GM23338 (cell line): ENCODE results near the gene KCNIP3. TPM values are rescaled to one million over a fixed set of nuclear protein-coding genes. Genes with fewer than 3 reads are reported as not detected.

Experiments
- ATAC-seq: fragments of 200-7000 bp; cut with Tn5 transposase; 3 replicates; pipeline ENCODE4 v1.9.1; 2020
- DNase-seq: peaks from one replicate; pipeline ENCODE4 v3.0.0-alpha.2; 2015; ENCODE audit warnings: low spot score
- H2AFZ ChIP-seq: fragments of 200-600 bp; sonication (generic); 2 replicates; pipeline ENCODE4 v1.8.0; 2016; ENCODE audit warnings: antibody characterized with exemption, mild to moderate bottlenecking, moderate library complexity
- H3F3A ChIP-seq: fragments of 200-600 bp; sonication (generic); replicated peaks from 2 replicates; pipeline ENCODE4 v1.8.0; 2017; ENCODE audit warnings: antibody characterized with exemption, mixed run types, low read depth
- H3K27ac ChIP-seq: fragments of 200-600 bp; sonication (generic); 2 replicates; pipeline ENCODE4 v1.6.1; 2016; ENCODE audit warnings: low read depth
- H3K27me3 ChIP-seq: fragments of 200-600 bp; sonication (generic); 2 replicates; pipeline ENCODE4 v1.8.0; 2016; ENCODE audit warnings: mild to moderate bottlenecking, mixed run types, moderate library complexity; ENCODE audit not compliant: insufficient read depth
- H3K36me3 ChIP-seq: fragments of 200-600 bp; sonication (generic); 2 replicates; pipeline ENCODE4 v1.8.0; 2016; ENCODE audit warnings: mild to moderate bottlenecking; ENCODE audit not compliant: insufficient read depth
- H3K4me1 ChIP-seq: fragments of 200-600 bp; sonication (generic); 2 replicates; pipeline ENCODE4 v1.8.0; 2016; ENCODE audit warnings: mild to moderate bottlenecking, moderate library complexity; ENCODE audit not compliant: insufficient read depth
- H3K4me2 ChIP-seq: fragments of 200-600 bp; sonication (generic); 2 replicates; pipeline ENCODE4 v1.7.1; 2017; ENCODE audit warnings: mixed run types
- H3K4me3 ChIP-seq: fragments of 200-600 bp; sonication (generic); 2 replicates; pipeline ENCODE4 v1.6.1; 2016; ENCODE audit warnings: mixed run types
- H3K79me2 ChIP-seq: fragments of 200-600 bp; sonication (generic); replicated peaks from 2 replicates; pipeline ENCODE4 v1.8.0; 2017; ENCODE audit warnings: mild to moderate bottlenecking; ENCODE audit not compliant: insufficient read depth
- H3K9me2 ChIP-seq: fragments of 200-600 bp; sonication (generic); 2 replicates; pipeline ENCODE4 v1.8.0; 2017; ENCODE audit not compliant: insufficient read depth
- H4K20me1 ChIP-seq: fragments of 200-600 bp; sonication (generic); replicated peaks from 2 replicates; pipeline ENCODE4 v1.8.0; 2017; ENCODE audit warnings: mild to moderate bottlenecking; ENCODE audit not compliant: insufficient read depth
- H3K27ac Mint-ChIP-seq: 2 replicates; pipeline ENCODE4 v1.8.0; 2020; ENCODE audit warnings: inconsistent platforms, mild to moderate bottlenecking, moderate library complexity, mixed read lengths
- H3K27me3 Mint-ChIP-seq: 3 replicates; pipeline ENCODE4 v1.8.0; 2022; ENCODE audit warnings: low read depth, mild to moderate bottlenecking, moderate library complexity, mixed read lengths, inconsistent platforms; ENCODE audit not compliant: insufficient read depth, poor library complexity
- H3K36me3 Mint-ChIP-seq: 3 replicates; pipeline ENCODE4 v1.8.0; 2021; ENCODE audit warnings: low read depth, mild to moderate bottlenecking, inconsistent platforms, moderate library complexity, mixed read lengths
- H3K4me1 Mint-ChIP-seq: 3 replicates; pipeline ENCODE4 v1.8.0; 2020; ENCODE audit warnings: mild to moderate bottlenecking, inconsistent platforms, mixed read lengths
- H3K4me3 Mint-ChIP-seq: 3 replicates; pipeline ENCODE4 v1.8.0; 2021; ENCODE audit warnings: moderate library complexity, mild to moderate bottlenecking, inconsistent platforms, mixed read lengths
- H3K9me3 Mint-ChIP-seq: 3 replicates; pipeline ENCODE4 v1.8.0; 2020; ENCODE audit warnings: moderate library complexity, mild to moderate bottlenecking, inconsistent platforms, mixed read lengths
- CREB1 ChIP-seq: fragments of 250-450 bp; sonication (Bioruptor Pico); IDR thresholded peaks from 2 replicates; pipeline ENCODE4 v1.5.0; 2020; ENCODE audit warnings: low read depth, mild to moderate bottlenecking, moderate library complexity
- NANOG ChIP-seq: IDR thresholded peaks from 2 replicates; pipeline ENCODE4 v1.6.1; 2016; ENCODE audit warnings: antibody characterized with exemption, borderline replicate concordance
- ZNF114 ChIP-seq: fragments of 250-450 bp; sonication (Bioruptor Pico); IDR thresholded peaks from 2 replicates; pipeline ENCODE4 v1.5.0; 2020; ENCODE audit warnings: mild to moderate bottlenecking, moderate library complexity
- polyA plus RNA-seq: library from polyadenylated mRNA; unstranded; fragments of >200 nt; fragmentation: Nextera tagmentation; extraction: Ambion mirVana; gene quantifications from 2 replicates; pipeline ENCODE4 v1.2.1, GENCODE V29; 2016
- total RNA-seq: library from RNA; depleted of rRNA; stranded (reverse); fragments of >200 nt; shearing (Covaris generic); gene quantifications from 2 replicates; pipeline ENCODE4 v1.2.3, GENCODE V29; 2014
- TF ChIP-seq, protein P1 (sequence below), 2 experiments: fragments of 200-600 bp in 1 of 2; sonication (generic) in 1 of 2; conservative IDR thresholded peaks; 2 replicates each; pipeline versions ENCODE4 v1.5.1 to v1.6.1; 2016 to 2017; ENCODE audit warnings: antibody characterized with exemption in 2 of 2, low read depth in 2 of 2, mild to moderate bottlenecking in 2 of 2, moderate library complexity in 1 of 2
- TF ChIP-seq, protein P2 (sequence below): IDR thresholded peaks from 2 replicates; pipeline ENCODE4 v1.6.1; 2016; ENCODE audit warnings: antibody characterized with exemption

The KCNIP3 gene
- total and polyA plus RNA-seq, 2 experiments from 2014 or later = 0.32 to 0.83 TPM

DNA sequence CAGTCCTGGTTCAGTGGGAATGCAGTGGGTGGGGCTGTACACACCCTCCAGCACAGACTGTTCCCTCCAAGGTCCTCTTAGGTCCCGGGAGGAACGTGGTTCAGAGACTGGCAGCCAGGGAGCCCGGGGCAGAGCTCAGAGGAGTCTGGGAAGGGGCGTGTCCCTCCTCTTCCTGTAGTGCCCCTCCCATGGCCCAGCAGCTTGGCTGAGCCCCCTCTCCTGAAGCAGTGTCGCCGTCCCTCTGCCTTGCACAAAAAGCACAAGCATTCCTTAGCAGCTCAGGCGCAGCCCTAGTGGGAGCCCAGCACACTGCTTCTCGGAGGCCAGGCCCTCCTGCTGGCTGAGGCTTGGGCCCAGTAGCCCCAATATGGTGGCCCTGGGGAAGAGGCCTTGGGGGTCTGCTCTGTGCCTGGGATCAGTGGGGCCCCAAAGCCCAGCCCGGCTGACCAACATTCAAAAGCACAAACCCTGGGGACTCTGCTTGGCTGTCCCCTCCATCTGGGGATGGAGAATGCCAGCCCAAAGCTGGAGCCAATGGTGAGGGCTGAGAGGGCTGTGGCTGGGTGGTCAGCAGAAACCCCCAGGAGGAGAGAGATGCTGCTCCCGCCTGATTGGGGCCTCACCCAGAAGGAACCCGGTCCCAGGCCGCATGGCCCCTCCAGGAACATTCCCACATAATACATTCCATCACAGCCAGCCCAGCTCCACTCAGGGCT, 87.9 kb downstream of the KCNIP3 start:
- DNase-seq = peak; percentile 52
- no peak overlapping the region for H3K4me3 ChIP-seq
- TF ChIP-seq, protein P1, sequence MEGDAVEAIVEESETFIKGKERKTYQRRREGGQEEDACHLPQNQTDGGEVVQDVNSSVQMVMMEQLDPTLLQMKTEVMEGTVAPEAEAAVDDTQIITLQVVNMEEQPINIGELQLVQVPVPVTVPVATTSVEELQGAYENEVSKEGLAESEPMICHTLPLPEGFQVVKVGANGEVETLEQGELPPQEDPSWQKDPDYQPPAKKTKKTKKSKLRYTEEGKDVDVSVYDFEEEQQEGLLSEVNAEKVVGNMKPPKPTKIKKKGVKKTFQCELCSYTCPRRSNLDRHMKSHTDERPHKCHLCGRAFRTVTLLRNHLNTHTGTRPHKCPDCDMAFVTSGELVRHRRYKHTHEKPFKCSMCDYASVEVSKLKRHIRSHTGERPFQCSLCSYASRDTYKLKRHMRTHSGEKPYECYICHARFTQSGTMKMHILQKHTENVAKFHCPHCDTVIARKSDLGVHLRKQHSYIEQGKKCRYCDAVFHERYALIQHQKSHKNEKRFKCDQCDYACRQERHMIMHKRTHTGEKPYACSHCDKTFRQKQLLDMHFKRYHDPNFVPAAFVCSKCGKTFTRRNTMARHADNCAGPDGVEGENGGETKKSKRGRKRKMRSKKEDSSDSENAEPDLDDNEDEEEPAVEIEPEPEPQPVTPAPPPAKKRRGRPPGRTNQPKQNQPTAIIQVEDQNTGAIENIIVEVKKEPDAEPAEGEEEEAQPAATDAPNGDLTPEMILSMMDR (conservative IDR thresholded peaks at IDR 0.05; ENCODE audit: low read depth in 2 of 2) = 0 out of 4 replicates have a peak, but pooled peaks of 1 of the 2 experiments have one; percentile 3
- no peak for TF ChIP-seq NANOG
- Mint-ChIP-seq H3K27ac (no peak overlapping the region), H3K9me3 (no peaks in the 10 kb centered on the region), H3K4me3 (no peak overlapping the region), H3K4me1 (peaks cover under 1% of the 10 kb centered on the region; the same call in 2 of the 3 replicates), H3K36me3 (no peaks in the 10 kb centered on the region), H3K27me3 (peaks cover 16% of the 10 kb centered on the region)
- H2AFZ ChIP-seq = peak overlapping the region; percentile 43; the same call in 1 of the 2 replicates
- no peaks in the 10 kb centered on the region for H3K36me3 ChIP-seq
- no peaks in the 10 kb centered on the region; the same call in 1 of the 2 replicates for H3K4me1 ChIP-seq
- no peaks in the 10 kb centered on the region for H3F3A ChIP-seq
- ATAC-seq = peak; percentile 64
- H3K9me2 ChIP-seq = no peaks in the 10 kb centered on the region
- H3K79me2 ChIP-seq = no peaks in the 10 kb centered on the region
- no peaks in the 10 kb centered on the region for H4K20me1 ChIP-seq
- H3K27me3 ChIP-seq = peaks cover 3% of the 10 kb centered on the region; the same call in 1 of the 2 replicates
- no peak overlapping the region for H3K4me2 ChIP-seq
- no peak overlapping the region for H3K27ac ChIP-seq

DNA sequence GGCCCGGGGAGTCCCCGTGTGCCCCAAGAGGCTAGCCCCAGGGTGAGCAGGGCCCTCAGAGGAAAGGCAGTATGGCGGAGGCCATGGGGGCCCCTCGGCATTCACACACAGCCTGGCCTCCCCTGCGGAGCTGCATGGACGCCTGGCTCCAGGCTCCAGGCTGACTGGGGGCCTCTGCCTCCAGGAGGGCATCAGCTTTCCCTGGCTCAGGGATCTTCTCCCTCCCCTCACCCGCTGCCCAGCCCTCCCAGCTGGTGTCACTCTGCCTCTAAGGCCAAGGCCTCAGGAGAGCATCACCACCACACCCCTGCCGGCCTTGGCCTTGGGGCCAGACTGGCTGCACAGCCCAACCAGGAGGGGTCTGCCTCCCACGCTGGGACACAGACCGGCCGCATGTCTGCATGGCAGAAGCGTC, 88.4 kb downstream of the KCNIP3 start:
- DNase-seq (no peak), ATAC-seq (no peak)
- Mint-ChIP-seq H3K36me3 (no peaks in the 10 kb centered on the region), H3K4me3 (no peak overlapping the region), H3K27me3 (peaks cover 16% of the 10 kb centered on the region), H3K4me1 (no peaks in the 10 kb centered on the region; the same call in 1 of the 3 replicates), H3K9me3 (no peaks in the 10 kb centered on the region), H3K27ac (no peak overlapping the region)
- H3K79me2 ChIP-seq = no peaks in the 10 kb centered on the region
- H3K9me2 ChIP-seq = no peaks in the 10 kb centered on the region
- H2AFZ ChIP-seq = no peak overlapping the region
- no peaks in the 10 kb centered on the region for H3K4me1 ChIP-seq
- TF ChIP-seq, protein P2, sequence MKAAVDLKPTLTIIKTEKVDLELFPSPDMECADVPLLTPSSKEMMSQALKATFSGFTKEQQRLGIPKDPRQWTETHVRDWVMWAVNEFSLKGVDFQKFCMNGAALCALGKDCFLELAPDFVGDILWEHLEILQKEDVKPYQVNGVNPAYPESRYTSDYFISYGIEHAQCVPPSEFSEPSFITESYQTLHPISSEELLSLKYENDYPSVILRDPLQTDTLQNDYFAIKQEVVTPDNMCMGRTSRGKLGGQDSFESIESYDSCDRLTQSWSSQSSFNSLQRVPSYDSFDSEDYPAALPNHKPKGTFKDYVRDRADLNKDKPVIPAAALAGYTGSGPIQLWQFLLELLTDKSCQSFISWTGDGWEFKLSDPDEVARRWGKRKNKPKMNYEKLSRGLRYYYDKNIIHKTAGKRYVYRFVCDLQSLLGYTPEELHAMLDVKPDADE = no peak
- TF ChIP-seq ZNF114 (CRISPR knock-in tag) = no peak
- H3K4me2 ChIP-seq = no peak overlapping the region
- H4K20me1 ChIP-seq = no peaks in the 10 kb centered on the region
- H3K4me3 ChIP-seq = no peak overlapping the region
- no peak overlapping the region for H3K27ac ChIP-seq
- H3K36me3 ChIP-seq = no peaks in the 10 kb centered on the region
- 0 out of 2 replicates have a peak, but pooled peaks cover 3% of the 10 kb centered on the region for H3K27me3 ChIP-seq
- no peaks in the 10 kb centered on the region for H3F3A ChIP-seq

DNA sequence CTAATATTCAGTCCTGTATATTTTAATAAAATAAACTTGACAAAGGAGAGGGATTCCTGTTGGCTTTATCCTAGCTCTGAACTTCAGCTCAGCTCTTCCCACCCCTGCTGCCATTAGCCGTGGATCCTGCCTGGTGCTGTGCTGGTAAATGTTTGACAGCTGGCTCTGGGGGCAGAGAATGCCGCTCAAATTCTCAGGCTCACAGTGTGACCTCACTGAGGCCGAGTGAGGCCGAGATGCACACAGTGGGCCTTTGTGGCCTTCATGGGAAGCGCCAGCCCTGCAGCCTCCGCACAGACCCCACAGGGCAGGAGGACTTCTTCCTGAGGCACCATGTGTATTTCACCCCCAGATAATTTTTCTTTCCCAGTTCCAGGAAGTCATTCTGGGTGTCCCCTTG, 88.9 kb downstream of the KCNIP3 start:
- DNase-seq (no peak), ATAC-seq (no peak)
- Histone ChIP-seq H3K4me1 (no peaks in the 10 kb centered on the region), H3F3A (no peaks in the 10 kb centered on the region), H3K79me2 (no peaks in the 10 kb centered on the region), H3K4me2 (no peak overlapping the region), H3K4me3 (no peak overlapping the region), H3K27ac (no peak overlapping the region), H3K9me2 (no peaks in the 10 kb centered on the region), H3K36me3 (no peaks in the 10 kb centered on the region), H3K27me3 (0 out of 2 replicates have a peak, but pooled peaks cover 3% of the 10 kb centered on the region), H2AFZ (no peak overlapping the region), H4K20me1 (no peaks in the 10 kb centered on the region)
- TF ChIP-seq CREB1 (CRISPR knock-in tag) (no peak), NANOG (no peak)
- no peak overlapping the region for H3K27ac Mint-ChIP-seq
- no peaks in the 10 kb centered on the region for H3K9me3 Mint-ChIP-seq
- no peak overlapping the region for H3K4me3 Mint-ChIP-seq
- H3K27me3 Mint-ChIP-seq = peaks cover 16% of the 10 kb centered on the region
- H3K36me3 Mint-ChIP-seq = no peaks in the 10 kb centered on the region
- H3K4me1 Mint-ChIP-seq = no peaks in the 10 kb centered on the region; the same call in 1 of the 3 replicates
